ENCODE measurements around the gene DLGAP1. TPM values are rescaled to one million over a fixed set of nuclear protein-coding genes. Genes with fewer than 3 reads are reported as not detected.

Gene DLGAP1
- total and polyA plus RNA-seq, 2 of the 4 experiments (the other 2 are of a cell fraction) = under 0.01 to 0.09 TPM

- H4K5ac ChIP-seq (ENCODE audit: low read depth, low read length) = no peak overlapping the region
- no peak overlapping the region for H2BK15ac ChIP-seq (ENCODE audit: low read depth, low read length)
- H4K20me1 ChIP-seq (ENCODE audit: insufficient read depth, low read length) = no peaks in the 10 kb centered on the region
- H3K9ac ChIP-seq (ENCODE audit: low read depth, low read length) = no peak overlapping the region
- no peak overlapping the region for H3K14ac ChIP-seq (replicated peaks; ENCODE audit: low read depth, low read length)
- H3K18ac ChIP-seq (ENCODE audit: low read depth, low read length) = no peak overlapping the region
- intact Hi-C loops (cut with micrococcal nuclease) (no loop called here), in situ Hi-C loops (cut with MboI; ENCODE audit: low sequenced_read_pairs) (no loop called here), dilution Hi-C loops (cut with HindIII; ENCODE audit: low sequenced_read_pairs, unreplicated experiment) (no loop called here)
- TF ChIP-seq CEBPB (IDR thresholded peaks at IDR 0.05; ENCODE audit: low read depth, low read length) = no peak
- no peak for TF ChIP-seq RFX5 (IDR thresholded peaks at IDR 0.05; ENCODE audit: low read depth, low read length)
- no peak for TF ChIP-seq FOS (IDR thresholded peaks at IDR 0.05; ENCODE audit: low read depth, low read length)
- TF ChIP-seq MAFK (IDR thresholded peaks at IDR 0.05; ENCODE audit: low read depth, low read length) = no peak
- TF ChIP-seq ELK1 (IDR thresholded peaks at IDR 0.05; ENCODE audit: borderline replicate concordance, low read depth, low read length) = no peak
- TF ChIP-seq BHLHE40 (IDR thresholded peaks at IDR 0.05; ENCODE audit: low read depth, low read length) = no peak
- no peak for TF ChIP-seq USF2 (IDR thresholded peaks at IDR 0.05; ENCODE audit: low read depth, low read length)
- TF ChIP-seq MXI1 (IDR thresholded peaks at IDR 0.05; ENCODE audit: borderline replicate concordance, low read depth, low read length) = no peak
- no peak for TF ChIP-seq MAZ (IDR thresholded peaks at IDR 0.05; ENCODE audit: borderline replicate concordance, low read depth, low read length)
- POLR2A ChIA-PET (ENCODE audit: unreplicated experiment) = interaction anchor here (0.5 kb wide), 2 partner anchors 12 to 198 kb away, joined by 3 to 5 read pairs; no protein-coding TSS in a partner anchor
- no peaks in the 10 kb centered on the region for H3K79me1 ChIP-seq (ENCODE audit: low read depth in 1 of 2, low read length in 2 of 2)
- H3K9me3 ChIP-seq (ENCODE audit: control insufficient read depth, insufficient read depth, low read length) = no peaks in the 10 kb centered on the region
- H2AK5ac ChIP-seq (ENCODE audit: low read depth, low read length) = no peak overlapping the region
- H3K4ac ChIP-seq (ENCODE audit: low read depth, low read length) = no peak overlapping the region
- no peak overlapping the region for H2AFZ ChIP-seq (replicated peaks; ENCODE audit: low read length, poor library complexity)
- no peak overlapping the region for H2BK20ac ChIP-seq (ENCODE audit: low read depth, low read length)
- H3K56ac ChIP-seq (ENCODE audit: extremely low read depth, insufficient read depth, low read length) = no peak overlapping the region
- DNase-seq (no peak), ATAC-seq (ENCODE audit: low read depth) (no peak)
- H3K36me3 ChIP-seq (ENCODE audit: control insufficient read depth, insufficient read depth, low read length) = no peaks in the 10 kb centered on the region
- BruUV-seq (replicated peaks) = no TSS peak
- H3K4me2 ChIP-seq (ENCODE audit: low read depth, low read length) = no peak overlapping the region
- CTCF ChIA-PET = no interaction called here
- H3K4me3 ChIP-seq (ENCODE audit: insufficient read depth, low read depth, low read length) = no peak overlapping the region
- no CpG with 5 or more reads among the region's 2 CpGs for WGBS, 2 experiments (ENCODE audit: extremely low coverage in 2 of 2, insufficient read length in 1 of 2)
- no peak overlapping the region for H4K8ac ChIP-seq (ENCODE audit: low read depth in 2 of 2, low read length in 2 of 2)
- H3K4me1 ChIP-seq (ENCODE audit: control insufficient read depth, insufficient read depth, low read length) = peaks cover 11% of the 10 kb centered on the region
- no peak overlapping the region for H3K23ac ChIP-seq (ENCODE audit: low read depth, low read length)
- no peak overlapping the region for H2BK5ac ChIP-seq (ENCODE audit: low read depth, low read length, poor library complexity, severe bottlenecking)
- H4K91ac ChIP-seq (ENCODE audit: insufficient read depth, low read depth, low read length) = no peak overlapping the region; the same call in 1 of the 2 replicates
- H3K9me1 ChIP-seq (ENCODE audit: insufficient read depth, low read length) = peaks cover 5% of the 10 kb centered on the region
- no peak overlapping the region for H2AK9ac ChIP-seq (replicated peaks; ENCODE audit: low read depth, low read length, poor library complexity)
- no peak overlapping the region for H3K27ac ChIP-seq (ENCODE audit: insufficient read depth, low read length)
- H2BK120ac ChIP-seq (ENCODE audit: low read depth, low read length) = no peak overlapping the region
- no peaks in the 10 kb centered on the region for H3K27me3 ChIP-seq (ENCODE audit: control insufficient read depth, insufficient read depth, low read length)
Observed at GRCh38 chr18:3970929-3971328, 484.2 kb downstream of the DLGAP1 start.
